HG02678 (cell line): Measurements from ENCODE around the gene ARMH4.

Experiments used
- ATAC-seq: cut with Tn5 transposase; IDR thresholded peaks from one replicate; pipeline ENCODE4 v1.9.1; 2021; ENCODE audit warnings: mild to moderate bottlenecking, moderate library complexity; ENCODE audit not compliant: unreplicated experiment

Gene ARMH4

GRCh38 chr14:58106446-58106845 is 45.6 kb downstream of the ARMH4 start:
- no peak for ATAC-seq

- ATAC-seq = no peak
Observed at GRCh38 chr14:58104808-58105207, 47.2 kb downstream of the ARMH4 start.

- no peak for ATAC-seq
Observed at GRCh38 chr14:58100735-58101368, 51.2 kb downstream of the ARMH4 start.

- no peak for ATAC-seq
Observed at GRCh38 chr14:58099682-58100081, 52.3 kb downstream of the ARMH4 start.

GRCh38 chr14:58098507-58098906 is 53.5 kb downstream of the ARMH4 start:
- ATAC-seq = no peak

DNA sequence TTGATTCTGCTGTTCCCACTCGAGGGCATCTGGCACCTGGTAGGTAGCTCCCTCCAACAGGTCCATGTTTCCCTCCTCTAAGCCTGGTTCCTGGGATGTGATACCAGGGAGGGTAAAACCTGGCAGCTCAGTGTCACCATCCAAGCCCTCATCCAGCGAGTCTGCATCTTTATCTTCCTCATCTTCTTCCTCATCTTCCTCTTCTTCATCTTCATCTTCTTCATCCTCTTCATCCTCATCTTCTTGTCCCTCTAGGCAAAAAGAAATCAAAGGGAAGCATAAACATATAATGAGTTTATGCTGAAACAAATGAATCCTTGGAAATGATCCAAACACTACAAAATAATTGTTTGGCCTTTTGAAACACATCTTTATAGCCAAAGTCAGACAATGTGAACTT is 55.3 kb downstream of the ARMH4 start:
- no peak for ATAC-seq

DNA sequence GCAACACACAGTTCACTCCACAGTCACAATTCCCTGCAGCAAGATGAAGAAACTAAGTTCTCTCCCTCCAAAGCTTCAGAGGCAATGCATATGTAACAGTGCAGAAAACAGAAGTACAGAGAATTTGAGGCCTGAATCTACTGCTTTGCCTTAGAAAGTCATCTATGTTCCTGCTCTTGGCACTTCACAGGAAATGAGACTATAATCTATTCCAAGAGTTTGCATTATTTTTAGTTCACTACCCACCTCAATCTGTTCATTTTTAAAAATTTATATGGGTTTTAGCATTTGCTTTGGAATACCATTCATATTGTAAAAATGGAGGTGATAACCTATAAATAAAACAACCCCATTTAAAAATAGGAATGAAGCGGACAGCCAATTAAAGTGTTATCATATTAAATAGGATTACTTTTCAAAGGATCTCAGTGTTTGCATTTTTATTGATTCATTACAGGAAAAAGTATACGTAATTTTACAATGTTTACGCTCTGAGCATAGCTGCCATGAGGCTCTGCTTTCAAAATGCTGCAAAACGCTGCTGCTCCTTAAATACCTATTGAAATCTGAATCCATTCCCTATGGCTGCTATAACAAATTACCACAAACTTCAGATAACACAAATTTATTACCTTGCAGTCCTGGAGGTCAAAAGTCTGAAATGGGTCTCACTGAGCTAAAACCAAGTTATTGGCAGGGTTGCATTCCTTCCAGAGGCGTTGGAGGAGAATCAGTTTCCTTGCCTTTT is 60.0 kb downstream of the ARMH4 start:
- ATAC-seq = no peak

GRCh38 chr14:58089612-58090011 is 62.4 kb downstream of the ARMH4 start:
- no peak for ATAC-seq

GRCh38 chr14:58088961-58089360 is 63.1 kb downstream of the ARMH4 start:
- no peak for ATAC-seq

GRCh38 chr14:58085877-58086276 is 66.1 kb downstream of the ARMH4 start:
- ATAC-seq = no peak

DNA sequence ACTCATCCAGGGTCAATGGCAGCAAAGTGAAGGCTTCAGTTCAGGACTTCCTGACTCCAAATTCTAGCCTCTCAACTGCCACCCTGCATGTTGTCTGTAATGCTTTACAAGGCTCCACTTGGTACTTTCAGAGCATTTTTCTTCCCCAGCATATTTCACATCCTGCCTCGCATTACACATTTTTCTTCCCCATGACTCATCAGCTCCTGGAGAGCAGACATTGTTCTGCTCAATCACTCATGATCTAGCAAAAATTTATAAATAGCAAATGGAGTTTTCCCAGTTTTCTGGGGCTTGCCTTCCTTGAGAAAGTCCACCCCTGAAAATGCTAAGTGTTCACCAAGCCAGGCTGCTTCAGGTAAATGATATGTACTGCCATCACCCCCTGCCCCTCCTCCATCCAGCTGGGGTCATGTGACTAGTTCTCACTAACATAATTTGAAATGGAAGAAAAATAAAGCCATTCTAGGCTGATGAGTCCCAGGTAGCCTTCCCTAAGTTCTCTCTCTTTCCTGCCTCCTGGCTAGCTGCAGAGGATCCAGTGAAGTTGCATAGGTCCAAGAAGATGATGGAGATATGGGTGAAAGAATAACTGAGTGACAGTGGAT is 69.4 kb downstream of the ARMH4 start:
- no peak for ATAC-seq

DNA sequence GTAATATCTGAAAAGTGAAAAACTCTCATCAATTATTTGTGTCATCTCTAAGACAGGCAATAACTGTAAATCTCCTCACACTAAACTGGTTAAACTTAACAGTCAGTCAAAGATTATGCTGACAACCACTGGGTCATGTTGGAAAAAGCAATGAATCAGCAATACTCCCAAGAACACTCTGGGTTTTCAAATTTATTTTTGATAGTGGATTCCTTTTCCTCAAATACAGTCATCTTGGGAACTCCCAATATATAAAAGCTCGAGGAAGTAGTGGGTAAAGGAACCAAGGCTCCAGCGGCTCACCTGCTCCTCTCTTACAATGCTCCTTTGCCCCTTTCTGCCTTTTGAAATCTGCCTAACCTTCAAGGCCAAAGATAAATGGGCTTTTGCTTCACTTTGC is 70.0 kb downstream of the ARMH4 start:
- no peak for ATAC-seq

DNA sequence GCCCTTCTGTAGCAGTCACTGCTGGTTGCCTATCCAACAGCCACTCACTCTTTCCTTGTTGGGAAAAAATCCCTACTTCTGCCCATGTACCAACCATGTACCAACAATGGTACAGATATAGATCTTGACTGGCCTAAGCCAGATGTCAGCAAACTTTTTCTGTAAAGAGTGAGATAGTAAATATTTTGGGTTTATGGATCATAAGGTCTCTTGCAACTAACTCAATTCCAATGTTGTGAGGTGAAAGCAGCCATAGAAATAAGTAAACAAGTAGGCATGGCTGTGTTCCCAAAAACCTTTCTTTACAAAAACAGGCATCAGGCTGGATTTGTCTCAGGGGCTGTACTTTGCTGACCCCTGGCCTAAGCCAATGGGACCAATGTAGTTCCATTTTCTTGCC is 73.5 kb downstream of the ARMH4 start:
- no peak for ATAC-seq

- no peak for ATAC-seq
Observed at GRCh38 chr14:58078068-58078467, 73.9 kb downstream of the ARMH4 start.

DNA sequence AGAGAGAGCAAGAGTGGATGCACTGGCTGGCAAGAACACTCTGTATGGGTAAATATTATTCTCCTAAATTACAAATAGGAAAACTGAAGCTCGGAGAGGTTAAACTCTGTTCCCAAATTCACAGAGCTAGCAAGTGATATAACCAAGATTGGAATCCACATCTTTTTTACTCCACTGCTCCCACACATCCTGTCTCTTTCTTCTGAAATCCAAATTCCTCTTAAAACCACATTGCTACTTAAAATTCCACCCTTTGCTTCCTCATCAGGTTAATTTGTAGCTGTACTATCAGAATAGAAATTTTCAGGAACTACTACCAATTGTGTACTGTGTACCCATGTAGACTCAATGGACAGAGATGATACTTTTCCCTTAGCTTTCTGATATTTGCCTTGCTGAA is 74.4 kb downstream of the ARMH4 start:
- ATAC-seq = no peak

DNA sequence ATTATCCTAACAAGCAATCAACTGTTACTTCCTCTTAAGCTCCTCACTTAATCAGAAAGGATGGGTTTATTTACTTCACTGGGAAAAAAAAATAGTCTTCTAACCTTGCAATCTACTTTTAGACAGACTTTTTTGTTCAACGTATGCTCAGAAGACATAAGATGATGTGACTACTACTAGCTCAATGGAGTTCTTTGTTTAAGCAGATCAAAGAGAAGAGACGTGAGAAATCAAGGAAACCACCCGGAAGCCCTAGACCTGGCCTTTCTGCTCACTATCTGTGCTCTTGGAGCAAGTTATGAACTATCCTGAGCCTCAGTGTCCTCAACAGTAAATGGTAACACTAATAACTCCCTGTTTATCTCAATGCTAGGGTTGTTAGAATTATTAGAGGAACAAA is 78.5 kb downstream of the ARMH4 start:
- ATAC-seq = no peak

- no peak for ATAC-seq
Observed at GRCh38 chr14:58072288-58073071, 79.5 kb downstream of the ARMH4 start.

DNA sequence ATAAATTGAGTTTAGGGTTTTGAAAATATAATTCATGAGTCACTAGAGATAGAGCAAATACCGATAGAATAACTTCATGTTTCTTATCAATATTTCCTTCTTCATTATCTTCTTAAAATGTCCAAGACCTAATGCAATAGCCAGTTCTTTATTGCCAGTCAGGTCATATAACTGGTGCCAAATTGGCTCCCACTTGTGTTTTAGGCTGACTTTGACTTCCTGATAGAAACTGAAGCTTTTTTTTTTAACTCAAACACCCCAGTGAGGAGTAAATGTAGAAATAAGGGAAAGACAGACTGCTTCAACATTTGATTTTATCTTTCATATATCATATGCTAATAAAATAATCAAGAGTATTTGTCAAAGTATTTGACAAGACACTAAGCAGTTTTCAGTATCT is 80.7 kb downstream of the ARMH4 start:
- no peak for ATAC-seq

- ATAC-seq = no peak
Observed at GRCh38 chr14:58068306-58068705, 83.7 kb downstream of the ARMH4 start.

DNA sequence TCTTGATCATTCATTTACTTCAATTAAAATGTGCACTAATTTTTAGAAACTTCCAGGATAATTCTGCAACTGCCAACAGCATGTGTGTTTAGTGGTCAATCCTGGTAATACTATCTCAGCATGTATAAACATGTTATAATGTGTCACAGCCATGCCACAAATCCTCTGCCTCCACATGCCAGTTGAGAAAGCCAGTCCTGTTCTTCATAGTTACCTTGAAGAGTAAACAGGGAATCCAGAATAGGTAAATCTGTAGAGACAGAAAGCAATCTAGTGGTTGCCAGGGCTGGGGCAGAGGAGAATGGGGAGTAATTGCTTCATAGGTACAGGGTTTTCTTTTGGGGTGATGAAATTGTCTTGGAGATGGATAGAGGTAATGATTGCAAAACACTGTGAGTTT is 85.9 kb downstream of the ARMH4 start:
- ATAC-seq = no peak

DNA sequence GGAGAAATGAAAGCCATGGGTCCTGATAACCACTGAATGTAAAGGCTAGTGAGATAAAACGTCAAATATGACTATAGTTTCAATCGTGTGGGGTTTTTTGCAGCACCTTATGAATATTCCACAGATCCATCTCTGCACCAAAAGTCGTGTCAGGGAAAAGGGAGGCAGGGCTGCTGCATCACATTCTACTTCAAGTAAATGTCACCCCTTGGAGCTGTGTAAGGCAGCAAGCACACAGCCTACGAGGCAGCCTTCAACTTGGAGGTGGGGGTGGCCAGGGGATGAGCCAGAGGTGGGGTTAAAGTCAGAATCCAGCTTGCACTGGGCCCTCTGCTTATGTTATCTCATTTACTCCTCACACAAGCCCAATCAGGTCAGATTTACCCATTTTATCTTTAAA is 90.4 kb downstream of the ARMH4 start:
- no peak for ATAC-seq

DNA sequence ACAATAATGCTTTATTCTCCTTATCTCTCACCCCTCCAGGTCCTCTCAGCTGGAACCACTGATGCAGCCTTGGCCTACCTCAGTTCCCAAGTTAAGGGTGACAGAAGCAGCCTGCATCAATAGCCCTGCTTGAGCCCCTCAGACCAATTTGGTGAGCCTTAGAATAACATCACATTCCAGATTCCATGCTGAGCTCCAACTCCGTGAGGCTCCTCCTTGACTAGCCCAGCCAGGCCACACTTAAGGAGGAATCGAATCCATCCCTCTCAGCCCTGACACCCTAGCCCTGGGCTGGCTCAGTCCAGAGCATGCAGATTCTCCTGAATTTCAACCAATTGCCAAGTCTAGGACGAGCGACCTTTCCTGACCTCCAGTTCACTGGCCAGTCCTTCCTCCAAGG is 91.1 kb downstream of the ARMH4 start:
- ATAC-seq = no peak
